C4-2B (cell line): ENCODE measurements around the gene GGCX.
"Not testable (repeated sequence)": the region's sequence is repeated elsewhere in the genome, so short reads cannot be mapped to it uniquely, and the experiment has no call there.

Experiments
- H3K27ac ChIP-seq: fragments of 450-650 bp; 2 replicates; pipeline ENCODE4 v1.5.1; 2017
- CTCF ChIP-seq: fragments of 450-650 bp; conservative IDR thresholded peaks from 2 replicates; pipeline ENCODE4 v1.5.1; 2017; ENCODE audit warnings: mild to moderate bottlenecking
- ZFX ChIP-seq: fragments of 450-650 bp; IDR thresholded peaks from 2 replicates; pipeline ENCODE4 v1.6.1; 2017

The GGCX gene

GRCh38 chr2:85550486-85550885 is 10.8 kb downstream of the GGCX start:
- no peak for TF ChIP-seq ZFX
- no peak for TF ChIP-seq CTCF
- no peak overlapping the region for H3K27ac ChIP-seq

GRCh38 chr2:85549826-85550225 is 11.5 kb downstream of the GGCX start:
- H3K27ac ChIP-seq = no peak overlapping the region
- TF ChIP-seq CTCF = no peak
- TF ChIP-seq ZFX = no peak

GRCh38 chr2:85549095-85549494 is 12.2 kb downstream of the GGCX start:
- TF ChIP-seq CTCF = no peak
- TF ChIP-seq ZFX = no peak
- H3K27ac ChIP-seq = peak overlapping the region; percentile 16

- no peak for TF ChIP-seq ZFX
- TF ChIP-seq CTCF = no peak
- no peak overlapping the region; the same call in 1 of the 2 replicates for H3K27ac ChIP-seq
Measured at GRCh38 chr2:85548608-85548900, 12.7 kb downstream of the GGCX start.

- TF ChIP-seq CTCF (no peak), ZFX (no peak)
- no peak overlapping the region; the same call in 1 of the 2 replicates for H3K27ac ChIP-seq
Measured at GRCh38 chr2:85547859-85548607, 13.3 kb downstream of the GGCX start.

GRCh38 chr2:85547089-85547858 is 14.0 kb downstream of the GGCX start:
- TF ChIP-seq ZFX (no peak), CTCF (no peak)
- H3K27ac ChIP-seq = no peak overlapping the region

GRCh38 chr2:85545780-85546240 is 15.5 kb downstream of the GGCX start:
- H3K27ac ChIP-seq = peak overlapping the region; percentile 1; the same call in 1 of the 2 replicates
- TF ChIP-seq ZFX = no peak
- no peak for TF ChIP-seq CTCF

GRCh38 chr2:85544915-85545779 is 16.1 kb downstream of the GGCX start:
- not testable (repeated sequence) for H3K27ac ChIP-seq

GRCh38 chr2:85544254-85544691 is 17.0 kb downstream of the GGCX start:
- not testable (repeated sequence) for H3K27ac ChIP-seq
